SJCRH30 (cell line): ENCODE data around the gene APBA2. TPM values are rescaled to one million over a fixed set of nuclear protein-coding genes. Genes with fewer than 3 reads are reported as not detected.

Source experiments
- DNase-seq, 2 experiments: peaks; one replicate each; pipeline ENCODE4 v3.0.0-alpha.2; 2015 to 2020
- H3K27ac ChIP-seq: fragments of 250-450 bp; sonication (Bioruptor Pico); 2 replicates; pipeline ENCODE4 v1.5.1; 2020; ENCODE audit warnings: mild to moderate bottlenecking, moderate library complexity
- H3K27me3 ChIP-seq: fragments of 250-450 bp; sonication (Bioruptor Pico); 2 replicates; pipeline ENCODE4 v1.5.1; 2020; ENCODE audit warnings: mild to moderate bottlenecking, moderate library complexity
- H3K36me3 ChIP-seq: fragments of 250-450 bp; sonication (Bioruptor Pico); 2 replicates; pipeline ENCODE4 v1.5.1; 2020; ENCODE audit warnings: mild to moderate bottlenecking, moderate library complexity
- H3K4me1 ChIP-seq: fragments of 250-450 bp; sonication (Bioruptor Pico); 2 replicates; pipeline ENCODE4 v1.5.1; 2020; ENCODE audit warnings: mild to moderate bottlenecking, moderate library complexity
- H3K4me3 ChIP-seq: fragments of 250-450 bp; sonication (Bioruptor Pico); 2 replicates; pipeline ENCODE4 v1.5.1; 2020; ENCODE audit warnings: mild to moderate bottlenecking, moderate library complexity
- H3K9me3 ChIP-seq: fragments of 250-450 bp; sonication (Bioruptor Pico); replicated peaks from 2 replicates; pipeline ENCODE4 v1.5.1; 2020; ENCODE audit warnings: mild to moderate bottlenecking, moderate library complexity
- total RNA-seq: library from RNA; depleted of rRNA; stranded (reverse); fragments of >200 nt; shearing (Covaris generic); gene quantifications from 2 replicates; pipeline ENCODE4 v1.2.3, GENCODE V29; 2014

Gene APBA2
- total RNA-seq, 1 experiment from 2014 or later, result 11.9 TPM

- DNase-seq, result no peak
- no peaks in the 10 kb centered on the region for H3K27me3 ChIP-seq
- H3K4me1 ChIP-seq, result no peaks in the 10 kb centered on the region
- no peaks in the 10 kb centered on the region for H3K9me3 ChIP-seq
- no peak overlapping the region for H3K4me3 ChIP-seq
- no peak overlapping the region for H3K27ac ChIP-seq
- no peaks in the 10 kb centered on the region for H3K36me3 ChIP-seq
Measured at GRCh38 chr15:29061746-29062145, 176.0 kb downstream of the APBA2 start.

- H3K27me3 ChIP-seq, result no peaks in the 10 kb centered on the region
- H3K4me1 ChIP-seq, result no peaks in the 10 kb centered on the region
- no peaks in the 10 kb centered on the region for H3K9me3 ChIP-seq
- H3K36me3 ChIP-seq, result no peaks in the 10 kb centered on the region
- no peak overlapping the region for H3K27ac ChIP-seq
- H3K4me3 ChIP-seq, result no peak overlapping the region
- DNase-seq, result no peak
Measured at GRCh38 chr15:29062179-29062591, 176.4 kb downstream of the APBA2 start.

- H3K4me3 ChIP-seq, result no peak overlapping the region
- H3K4me1 ChIP-seq, result no peaks in the 10 kb centered on the region
- no peaks in the 10 kb centered on the region for H3K9me3 ChIP-seq
- H3K27ac ChIP-seq, result no peak overlapping the region
- DNase-seq, result no peak
- no peaks in the 10 kb centered on the region for H3K27me3 ChIP-seq
- H3K36me3 ChIP-seq, result no peaks in the 10 kb centered on the region
Measured at GRCh38 chr15:29062626-29063025, 176.9 kb downstream of the APBA2 start.

GRCh38 chr15:29063646-29064045 is 177.9 kb downstream of the APBA2 start:
- no peaks in the 10 kb centered on the region for H3K9me3 ChIP-seq
- H3K27me3 ChIP-seq, result no peaks in the 10 kb centered on the region
- no peak for DNase-seq
- no peak overlapping the region for H3K27ac ChIP-seq
- no peak overlapping the region for H3K4me3 ChIP-seq
- H3K4me1 ChIP-seq, result no peaks in the 10 kb centered on the region
- no peaks in the 10 kb centered on the region for H3K36me3 ChIP-seq

- Histone ChIP-seq H3K27me3 (no peaks in the 10 kb centered on the region), H3K36me3 (no peaks in the 10 kb centered on the region), H3K27ac (no peak overlapping the region), H3K4me1 (no peaks in the 10 kb centered on the region), H3K9me3 (no peaks in the 10 kb centered on the region), H3K4me3 (no peak overlapping the region)
- DNase-seq, result no peak
Measured at GRCh38 chr15:29064290-29064689, 178.5 kb downstream of the APBA2 start.

GRCh38 chr15:29064731-29065130 is 179.0 kb downstream of the APBA2 start:
- no peaks in the 10 kb centered on the region for H3K27me3 ChIP-seq

GRCh38 chr15:29065571-29065970 is 179.8 kb downstream of the APBA2 start:
- DNase-seq, result no peak
- Histone ChIP-seq H3K4me1 (no peaks in the 10 kb centered on the region), H3K9me3 (no peaks in the 10 kb centered on the region), H3K27me3 (no peaks in the 10 kb centered on the region), H3K4me3 (no peak overlapping the region), H3K27ac (no peak overlapping the region), H3K36me3 (no peaks in the 10 kb centered on the region)

More at GRCh38 chr15:29064731-29065130, 179.0 kb downstream of the APBA2 start:
- no peaks in the 10 kb centered on the region for H3K36me3 ChIP-seq
- H3K27ac ChIP-seq, result no peak overlapping the region
- H3K4me3 ChIP-seq, result no peak overlapping the region
- no peak for DNase-seq
- no peaks in the 10 kb centered on the region for H3K4me1 ChIP-seq
- H3K9me3 ChIP-seq, result no peaks in the 10 kb centered on the region

- Histone ChIP-seq H3K27me3 (no peaks in the 10 kb centered on the region), H3K4me1 (no peaks in the 10 kb centered on the region), H3K27ac (no peak overlapping the region), H3K9me3 (no peaks in the 10 kb centered on the region), H3K4me3 (no peak overlapping the region), H3K36me3 (no peaks in the 10 kb centered on the region)
- no peak for DNase-seq
Measured at GRCh38 chr15:29066310-29066709, 180.5 kb downstream of the APBA2 start.

- no peak for DNase-seq
- no peaks in the 10 kb centered on the region for H3K9me3 ChIP-seq
- no peaks in the 10 kb centered on the region for H3K27me3 ChIP-seq
- H3K4me1 ChIP-seq, result no peaks in the 10 kb centered on the region
- H3K27ac ChIP-seq, result no peak overlapping the region
- H3K4me3 ChIP-seq, result no peak overlapping the region
- no peaks in the 10 kb centered on the region for H3K36me3 ChIP-seq
Measured at GRCh38 chr15:29066838-29067237, 181.1 kb downstream of the APBA2 start.

- no peak for DNase-seq
- Histone ChIP-seq H3K4me3 (no peak overlapping the region), H3K36me3 (no peaks in the 10 kb centered on the region), H3K27ac (no peak overlapping the region), H3K4me1 (no peaks in the 10 kb centered on the region), H3K27me3 (no peaks in the 10 kb centered on the region), H3K9me3 (no peaks in the 10 kb centered on the region)
Measured at GRCh38 chr15:29067949-29068348, 182.2 kb downstream of the APBA2 start.

- no peak overlapping the region for H3K4me3 ChIP-seq
- H3K9me3 ChIP-seq, result no peaks in the 10 kb centered on the region
- DNase-seq, result no peak
- no peaks in the 10 kb centered on the region for H3K4me1 ChIP-seq
- H3K36me3 ChIP-seq, result no peaks in the 10 kb centered on the region
- no peak overlapping the region for H3K27ac ChIP-seq
- H3K27me3 ChIP-seq, result no peaks in the 10 kb centered on the region
Measured at GRCh38 chr15:29070471-29071231, 184.9 kb downstream of the APBA2 start.

- no peaks in the 10 kb centered on the region for H3K9me3 ChIP-seq
- DNase-seq, result no peak
- no peak overlapping the region for H3K27ac ChIP-seq
- no peak overlapping the region for H3K4me3 ChIP-seq
- no peaks in the 10 kb centered on the region for H3K27me3 ChIP-seq
- no peaks in the 10 kb centered on the region for H3K36me3 ChIP-seq
- H3K4me1 ChIP-seq, result no peaks in the 10 kb centered on the region
Measured at GRCh38 chr15:29071232-29071881, 185.6 kb downstream of the APBA2 start.

- Histone ChIP-seq H3K27me3 (no peaks in the 10 kb centered on the region), H3K27ac (no peak overlapping the region), H3K4me3 (no peak overlapping the region)
Measured at GRCh38 chr15:29071882-29072273, 186.1 kb downstream of the APBA2 start.

GRCh38 chr15:29072444-29072843 is 186.7 kb downstream of the APBA2 start:
- H3K36me3 ChIP-seq, result no peaks in the 10 kb centered on the region
- H3K4me1 ChIP-seq, result no peaks in the 10 kb centered on the region
- no peaks in the 10 kb centered on the region for H3K9me3 ChIP-seq
- H3K27me3 ChIP-seq, result no peaks in the 10 kb centered on the region
- no peak overlapping the region for H3K27ac ChIP-seq
- DNase-seq, result no peak
- H3K4me3 ChIP-seq, result no peak overlapping the region

More at GRCh38 chr15:29071882-29072273, 186.1 kb downstream of the APBA2 start:
- Histone ChIP-seq H3K9me3 (no peaks in the 10 kb centered on the region), H3K4me1 (no peaks in the 10 kb centered on the region), H3K36me3 (no peaks in the 10 kb centered on the region)
- no peak for DNase-seq

GRCh38 chr15:29074045-29074444 is 188.3 kb downstream of the APBA2 start:
- H3K27ac ChIP-seq, result no peak overlapping the region
- H3K4me3 ChIP-seq, result no peak overlapping the region
- no peaks in the 10 kb centered on the region for H3K36me3 ChIP-seq
- no peaks in the 10 kb centered on the region for H3K27me3 ChIP-seq
- no peaks in the 10 kb centered on the region for H3K4me1 ChIP-seq
- no peaks in the 10 kb centered on the region for H3K9me3 ChIP-seq
- no peak for DNase-seq

- no peak for DNase-seq
- H3K9me3 ChIP-seq, result no peaks in the 10 kb centered on the region
- no peaks in the 10 kb centered on the region for H3K36me3 ChIP-seq
- H3K4me3 ChIP-seq, result no peak overlapping the region
- H3K27ac ChIP-seq, result no peak overlapping the region
- no peaks in the 10 kb centered on the region for H3K4me1 ChIP-seq
- H3K27me3 ChIP-seq, result no peaks in the 10 kb centered on the region
Measured at GRCh38 chr15:29078541-29078940, 192.8 kb downstream of the APBA2 start.
